HG03139 (cell line): ENCODE results near the gene MAB21L2.

Experiments used
- ATAC-seq: cut with Tn5 transposase; IDR thresholded peaks from one replicate; pipeline ENCODE4 v1.9.1; 2021; ENCODE audit not compliant: unreplicated experiment

Gene MAB21L2

GRCh38 chr4:150600812-150601445 lies 19.0 kb downstream of the MAB21L2 start:
- ATAC-seq, result no peak

GRCh38 chr4:150609131-150609530 lies 27.2 kb downstream of the MAB21L2 start:
- no peak for ATAC-seq

- no peak for ATAC-seq
Measured at GRCh38 chr4:150619042-150619441, 37.1 kb downstream of the MAB21L2 start.

GRCh38 chr4:150624055-150624454 lies 42.1 kb downstream of the MAB21L2 start:
- no peak for ATAC-seq

- ATAC-seq, result no peak
Measured at GRCh38 chr4:150625033-150625432, 43.1 kb downstream of the MAB21L2 start.

- ATAC-seq, result no peak
Measured at GRCh38 chr4:150628073-150628472, 46.1 kb downstream of the MAB21L2 start.

GRCh38 chr4:150632639-150633038 lies 50.7 kb downstream of the MAB21L2 start:
- no peak for ATAC-seq
